HepG2 (cell line): Measurements from ENCODE around the gene TAF6. TPM values are rescaled to one million over a fixed set of nuclear protein-coding genes. Genes with fewer than 3 reads are reported as not detected.
A peak's percentile ranks its signal among the peaks of the same experiment; 100 is the strongest.

Source experiments
- ATF3 ChIP-seq: sonication (generic); formaldehyde crosslinking; IDR thresholded peaks from 2 replicates; pipeline ENCODE4 v1.4.0; 2020; ENCODE audit warnings: missing genetic modification reagents
- ATRX ChIP-seq: sonication (generic); formaldehyde crosslinking; IDR thresholded peaks from 2 replicates; pipeline ENCODE4 v1.4.0; 2020; ENCODE audit warnings: missing genetic modification reagents, borderline replicate concordance
- BRCA1 ChIP-seq: sonication (generic); formaldehyde crosslinking; IDR thresholded peaks from 2 replicates; pipeline ENCODE4 v1.4.0; 2020; ENCODE audit warnings: missing genetic modification reagents
- FOSL2 ChIP-seq: sonication (generic); formaldehyde crosslinking; IDR thresholded peaks from 2 replicates; pipeline ENCODE4 v1.4.0; 2020; ENCODE audit warnings: missing genetic modification reagents
- GFI1 ChIP-seq: sonication (generic); formaldehyde crosslinking; IDR thresholded peaks from 2 replicates; pipeline ENCODE4 v1.5.0; 2020; ENCODE audit warnings: missing genetic modification reagents, mild to moderate bottlenecking, borderline replicate concordance
- HBP1 ChIP-seq: IDR thresholded peaks from 2 replicates; pipeline ENCODE4 v1.6.1; 2016; ENCODE audit warnings: low read depth, control low read depth
- HDAC6 ChIP-seq: fragments of 200-600 bp; sonication (generic); IDR thresholded peaks from 2 replicates; pipeline ENCODE4 v1.7.0; 2017; ENCODE audit warnings: mild to moderate bottlenecking, antibody characterized with exemption, low read length, low read depth
- HMG20A ChIP-seq: IDR thresholded peaks from 2 replicates; pipeline ENCODE4 v1.6.1; 2016; ENCODE audit warnings: borderline replicate concordance
- HNF4G ChIP-seq, 2 experiments: sonication (generic) in 1 of 2; formaldehyde crosslinking in 1 of 2; IDR thresholded peaks; 2 replicates each; pipeline versions ENCODE4 v1.4.0 to v1.6.1; 2011 to 2020; ENCODE audit warnings: borderline replicate concordance in 2 of 2, low read depth in 2 of 2, mild to moderate bottlenecking in 2 of 2, low read length in 1 of 2, missing genetic modification reagents in 1 of 2, moderate library complexity in 1 of 2
- HOXA5 ChIP-seq: sonication (generic); formaldehyde crosslinking; IDR thresholded peaks from 2 replicates; pipeline ENCODE4 v1.4.0; 2020; ENCODE audit warnings: missing genetic modification reagents
- MXD1 ChIP-seq: sonication (generic); formaldehyde crosslinking; IDR thresholded peaks from 2 replicates; pipeline ENCODE4 v1.4.0; 2020; ENCODE audit warnings: mild to moderate bottlenecking, missing genetic modification reagents
- NCOA5 ChIP-seq: sonication (generic); formaldehyde crosslinking; IDR thresholded peaks from 2 replicates; pipeline ENCODE4 v1.4.0; 2020; ENCODE audit warnings: missing genetic modification reagents
- POLR2G ChIP-seq: fragments of 200-400 bp; formaldehyde crosslinking; IDR thresholded peaks from 2 replicates; pipeline ENCODE4 v1.6.1; 2018; ENCODE audit warnings: mild to moderate bottlenecking, low read depth, low read length, moderate library complexity
- SIN3B ChIP-seq: fragments of 150-350 bp; IDR thresholded peaks from 2 replicates; pipeline ENCODE4 v1.6.1; 2014; ENCODE audit warnings: low read length
- ZMAT5 ChIP-seq: sonication (generic); formaldehyde crosslinking; IDR thresholded peaks from 2 replicates; pipeline ENCODE4 v1.5.0; 2020; ENCODE audit warnings: mild to moderate bottlenecking, low read depth, missing genetic modification reagents, borderline replicate concordance
- ZNF143 ChIP-seq: sonication (generic); formaldehyde crosslinking; IDR thresholded peaks from 2 replicates; pipeline ENCODE4 v1.4.0; 2020; ENCODE audit warnings: missing genetic modification reagents
- ZNF256 ChIP-seq: sonication (generic); formaldehyde crosslinking; conservative IDR thresholded peaks from 2 replicates; pipeline ENCODE4 v1.4.0; 2020; ENCODE audit warnings: missing genetic modification reagents
- ZNF460 ChIP-seq: sonication (generic); formaldehyde crosslinking; IDR thresholded peaks from 2 replicates; pipeline ENCODE4 v1.5.1; 2020; ENCODE audit warnings: missing genetic modification reagents, mild to moderate bottlenecking, borderline replicate concordance
- ZNF709 ChIP-seq: sonication (generic); formaldehyde crosslinking; IDR thresholded peaks from 2 replicates; pipeline ENCODE4 v1.5.0; 2020; ENCODE audit warnings: mild to moderate bottlenecking, missing genetic modification reagents
- ZNF773 ChIP-seq: sonication (generic); formaldehyde crosslinking; IDR thresholded peaks from 2 replicates; pipeline ENCODE4 v1.4.0; 2020; ENCODE audit warnings: missing genetic modification reagents, borderline replicate concordance
- ZNF800 ChIP-seq: sonication (generic); formaldehyde crosslinking; IDR thresholded peaks from 2 replicates; pipeline ENCODE4 v1.4.0; 2020; ENCODE audit warnings: missing genetic modification reagents
- ZSCAN5A ChIP-seq: sonication (generic); formaldehyde crosslinking; IDR thresholded peaks from 2 replicates; pipeline ENCODE4 v1.8.0; 2022; ENCODE audit warnings: mild to moderate bottlenecking, missing genetic modification reagents, borderline replicate concordance
- polyA plus RNA-seq, 8 experiments: library from polyadenylated mRNA; depleted of rRNA in 3 of 8; stranded (reverse) in 7 of 8; unstranded in 1 of 8; fragments of >200 nt; fragmentation: Illumina TruSeq in 4 of 8; extraction: Trizol in 4 of 8; gene quantifications; 2 replicates each; pipeline versions ENCODE4 v1.2.1 to v1.2.3, GENCODE V29; 2011 to 2016; ENCODE audit warnings: low read depth in 4 of 8, missing spikeins in 1 of 8, mixed read lengths in 1 of 8; ENCODE audit not compliant: insufficient read depth in 1 of 8
- total RNA-seq, 5 experiments: library from RNA; depleted of rRNA; stranded (reverse); fragments of >200 nt; fragmentation: Illumina TruSeq; extraction: Trizol; gene quantifications; 2 replicates each; pipeline ENCODE4 v1.2.3, GENCODE V29; 2016; ENCODE audit warnings: low read depth in 1 of 5

Gene TAF6
- total and polyA plus RNA-seq, 2 of the 13 experiments (the other 11 are each of a cell fraction or from before 2014, with no cell fraction given), result 12.9 to 18.8 TPM

GRCh38 chr7:100088621-100089457 lies 30.3 kb downstream of the TAF6 start, which contains the start of gene COPS6 (continued):
- TF ChIP-seq HBP1 (peak; percentile 93), HOXA5 (CRISPR knock-in tag) (peak; percentile 71; the same call in 1 of the 2 replicates), FOSL2 (CRISPR knock-in tag) (no peak), ZMAT5 (CRISPR knock-in tag) (no peak), ZNF460 (CRISPR knock-in tag) (no peak), BRCA1 (CRISPR knock-in tag) (no peak), HNF4G (IDR thresholded peaks at IDR 0.05; ENCODE audit: borderline replicate concordance, low read depth, low read length) (no peak), HNF4G (CRISPR knock-in tag; IDR thresholded peaks at IDR 0.05; ENCODE audit: borderline replicate concordance, low read depth) (peak; percentile 24; the same call in 1 of the 2 replicates), ZNF143 (CRISPR knock-in tag) (peak; percentile 48; the same call in 1 of the 2 replicates), ZNF709 (peak; percentile 95), ZNF800 (CRISPR knock-in tag) (no peak), ATRX (CRISPR knock-in tag) (no peak), ATF3 (peak; percentile 14; the same call in 1 of the 2 replicates), POLR2G (peak; percentile 97), ZNF256 (CRISPR knock-in tag) (0 out of 2 replicates have a peak, but pooled peaks have one; percentile 7), ZNF773 (CRISPR knock-in tag) (peak; percentile 96), SIN3B (no peak), NCOA5 (no peak), ZSCAN5A (peak; percentile 42; the same call in 1 of the 2 replicates), HMG20A (CRISPR knock-in tag) (no peak), GFI1 (CRISPR knock-in tag) (peak; percentile 77; the same call in 1 of the 2 replicates), HDAC6 (no peak), MXD1 (CRISPR knock-in tag) (peak; percentile 93)
